Measurements from ENCODE around the gene ZNF662.

- TF ChIP-seq CTCF (conservative IDR thresholded peaks at IDR 0.05 in 1 of 2, IDR thresholded peaks at IDR 0.05 in 1 of 2; ENCODE audit: low read depth in 1 of 2, low read length in 2 of 2) (no peak), EZH2 (IDR thresholded peaks at IDR 0.05; ENCODE audit: low read length, missing control alignments) (no peak)
These were observed 33.2 kb upstream of the ZNF662 start for GRCh38 chr3:42872718-42873117.

All from fibroblast of lung (primary cell).